Neural progenitor cell (in vitro differentiated cells): ENCODE data around the gene FRA10AC1. TPM values are rescaled to one million over a fixed set of nuclear protein-coding genes. Genes with fewer than 3 reads are reported as not detected.

Source experiments
- DNase-seq: peaks from one replicate; pipeline ENCODE4 v3.0.0-alpha.2; 2016; ENCODE audit warnings: low spot score
- H2AFZ ChIP-seq: fragments of 200-600 bp; sonication (generic); replicated peaks from 2 replicates; pipeline ENCODE4 v1.6.1; 2016; ENCODE audit warnings: antibody characterized with exemption
- H3F3A ChIP-seq: fragments of 200-600 bp; sonication (generic); 2 replicates; pipeline ENCODE4 v1.6.1; 2016; ENCODE audit warnings: antibody characterized with exemption, low read depth
- H3K27ac ChIP-seq: fragments of 200-600 bp; sonication (generic); 2 replicates; pipeline ENCODE4 v1.5.1; 2016; ENCODE audit warnings: mild to moderate bottlenecking
- H3K27me3 ChIP-seq: fragments of 200-600 bp; sonication (generic); 2 replicates; pipeline ENCODE4 v1.6.1; 2016; ENCODE audit warnings: mild to moderate bottlenecking, moderate library complexity
- H3K36me3 ChIP-seq: fragments of 200-600 bp; sonication (generic); 2 replicates; pipeline ENCODE4 v1.5.1; 2016
- H3K4me1 ChIP-seq: fragments of 200-600 bp; sonication (generic); 2 replicates; pipeline ENCODE4 v1.6.1; 2016; ENCODE audit warnings: mixed run types
- H3K4me2 ChIP-seq: fragments of 200-600 bp; sonication (generic); 2 replicates; pipeline ENCODE4 v1.6.1; 2016
- H3K4me3 ChIP-seq: fragments of 200-600 bp; sonication (generic); 2 replicates; pipeline ENCODE4 v1.5.1; 2016
- H3K79me2 ChIP-seq: fragments of 200-600 bp; sonication (generic); 2 replicates; pipeline ENCODE4 v1.6.1; 2016; ENCODE audit warnings: low read depth
- H3K9ac ChIP-seq: fragments of 200-600 bp; sonication (generic); 2 replicates; pipeline ENCODE4 v1.6.1; 2016
- H3K9me3 ChIP-seq: fragments of 200-600 bp; sonication (generic); 2 replicates; pipeline ENCODE4 v1.5.1; 2016; ENCODE audit warnings: low read depth
- H4K20me1 ChIP-seq: fragments of 200-600 bp; sonication (generic); 2 replicates; pipeline ENCODE4 v1.6.1; 2016; ENCODE audit warnings: low read depth
- H3K27ac Mint-ChIP-seq: 3 replicates; pipeline ENCODE4 v1.8.0; 2021; ENCODE audit warnings: mixed read lengths
- H3K27me3 Mint-ChIP-seq: 2 replicates; pipeline ENCODE4 v1.8.0; 2022; ENCODE audit warnings: low read depth, mild to moderate bottlenecking, inconsistent platforms, moderate library complexity, mixed read lengths; ENCODE audit not compliant: insufficient read depth
- H3K36me3 Mint-ChIP-seq: 3 replicates; pipeline ENCODE4 v1.8.0; 2021; ENCODE audit warnings: mixed read lengths
- H3K4me1 Mint-ChIP-seq: 3 replicates; pipeline ENCODE4 v1.8.0; 2021; ENCODE audit warnings: mixed read lengths
- H3K4me3 Mint-ChIP-seq: 3 replicates; pipeline ENCODE4 v1.8.0; 2021; ENCODE audit warnings: mild to moderate bottlenecking, moderate library complexity, mixed read lengths
- H3K9me3 Mint-ChIP-seq: 3 replicates; pipeline ENCODE4 v1.8.0; 2020; ENCODE audit warnings: mixed read lengths
- CTCF ChIP-seq: fragments of 200-600 bp; sonication (generic); IDR thresholded peaks from 2 replicates; pipeline ENCODE4 v1.5.1; 2017; ENCODE audit warnings: antibody characterized with exemption, mild to moderate bottlenecking
- EZH2 ChIP-seq: fragments of 200-600 bp; sonication (generic); IDR thresholded peaks from 2 replicates; pipeline ENCODE4 v1.6.1; 2017; ENCODE audit warnings: antibody characterized with exemption, mild to moderate bottlenecking, moderate library complexity
- EZH2phosphoT487 ChIP-seq: fragments of 200-600 bp; sonication (generic); IDR thresholded peaks from 2 replicates; pipeline ENCODE4 v1.6.1; 2017; ENCODE audit warnings: antibody characterized with exemption
- total RNA-seq: library from RNA; depleted of rRNA; stranded (reverse); fragments of >200 nt; gene quantifications from 2 replicates; pipeline ENCODE4 v1.2.3, GENCODE V29; 2015; ENCODE audit warnings: low replicate concordance

The FRA10AC1 gene
- total RNA-seq, 1 donor from 2014 or later, result 31.4 TPM

GRCh38 chr10:93712593-93712992, 10.2 kb upstream of the FRA10AC1 start:
- H3K9me3 ChIP-seq, result no peaks in the 10 kb centered on the region

GRCh38 chr10:93711891-93712290, 9.5 kb upstream of the FRA10AC1 start:
- peaks cover 7% of the 10 kb centered on the region for H3K27me3 Mint-ChIP-seq
- Histone ChIP-seq H3K9me3 (no peaks in the 10 kb centered on the region), H2AFZ (no peak overlapping the region), H4K20me1 (no peaks in the 10 kb centered on the region), H3K9ac (no peak overlapping the region), H3K27ac (no peak overlapping the region), H3K4me1 (peaks cover 6% of the 10 kb centered on the region), H3K4me3 (no peak overlapping the region), H3K4me2 (no peak overlapping the region), H3K27me3 (no peaks in the 10 kb centered on the region), H3F3A (no peaks in the 10 kb centered on the region), H3K36me3 (no peaks in the 10 kb centered on the region), H3K79me2 (no peaks in the 10 kb centered on the region)
- no peak overlapping the region for H3K27ac Mint-ChIP-seq
- peaks cover 9% of the 10 kb centered on the region for H3K9me3 Mint-ChIP-seq
- no peak for TF ChIP-seq CTCF
- no peak for TF ChIP-seq EZH2
- no peak for TF ChIP-seq EZH2phosphoT487
- peaks cover 3% of the 10 kb centered on the region for H3K4me1 Mint-ChIP-seq
- peaks cover 7% of the 10 kb centered on the region for H3K36me3 Mint-ChIP-seq
- no peak for DNase-seq
- no peak overlapping the region for H3K4me3 Mint-ChIP-seq

More at GRCh38 chr10:93712593-93712992, 10.2 kb upstream of the FRA10AC1 start:
- DNase-seq, result no peak
- H3K4me3 ChIP-seq, result no peak overlapping the region
- Mint-ChIP-seq H3K9me3 (peaks cover 9% of the 10 kb centered on the region), H3K36me3 (peaks cover 7% of the 10 kb centered on the region), H3K27me3 (peaks cover 7% of the 10 kb centered on the region), H3K4me1 (no peaks in the 10 kb centered on the region), H3K27ac (peak overlapping the region; percentile 23), H3K4me3 (no peak overlapping the region)
- no peaks in the 10 kb centered on the region for H3K4me1 ChIP-seq
- no peaks in the 10 kb centered on the region for H3K79me2 ChIP-seq
- H3K9ac ChIP-seq, result no peak overlapping the region
- TF ChIP-seq EZH2 (no peak), CTCF (no peak), EZH2phosphoT487 (no peak)
- no peaks in the 10 kb centered on the region for H4K20me1 ChIP-seq
- no peak overlapping the region for H2AFZ ChIP-seq
- no peaks in the 10 kb centered on the region for H3K36me3 ChIP-seq
- no peaks in the 10 kb centered on the region for H3K27me3 ChIP-seq
- no peak overlapping the region for H3K27ac ChIP-seq
- no peak overlapping the region for H3K4me2 ChIP-seq
- no peaks in the 10 kb centered on the region for H3F3A ChIP-seq

GRCh38 chr10:93710333-93710909, 8.0 kb upstream of the FRA10AC1 start:
- Histone ChIP-seq H3K4me3 (no peak overlapping the region), H3K4me1 (peaks cover 9% of the 10 kb centered on the region), H3K9me3 (no peaks in the 10 kb centered on the region), H3F3A (no peaks in the 10 kb centered on the region), H3K9ac (no peak overlapping the region), H3K4me2 (no peak overlapping the region), H3K79me2 (no peaks in the 10 kb centered on the region), H2AFZ (no peak overlapping the region), H3K27ac (no peak overlapping the region), H4K20me1 (no peaks in the 10 kb centered on the region), H3K36me3 (no peaks in the 10 kb centered on the region), H3K27me3 (no peaks in the 10 kb centered on the region)
- Mint-ChIP-seq H3K4me3 (no peak overlapping the region), H3K36me3 (peaks cover 7% of the 10 kb centered on the region), H3K27me3 (peaks cover 7% of the 10 kb centered on the region), H3K4me1 (peaks cover 8% of the 10 kb centered on the region), H3K27ac (no peak overlapping the region), H3K9me3 (peaks cover 9% of the 10 kb centered on the region)
- no peak for TF ChIP-seq EZH2
- TF ChIP-seq CTCF, result no peak
- no peak for TF ChIP-seq EZH2phosphoT487
- no peak for DNase-seq
